Parathyroid adenoma (tissue), 2 donors: ENCODE data around the gene LHPP.

ENCODE experiments used
- H2AFZ ChIP-seq: fragments of 300-600 bp; sonication (generic); one replicate; pipeline ENCODE4 v1.7.0; 2017; ENCODE audit warnings: antibody characterized with exemption, mild to moderate bottlenecking
- H3K27ac ChIP-seq: fragments of 300-600 bp; sonication (generic); one replicate; pipeline ENCODE4 v1.7.0; 2017
- H3K27me3 ChIP-seq: fragments of 300-600 bp; sonication (generic); one replicate; pipeline ENCODE4 v1.7.0; 2017; ENCODE audit warnings: low read length; ENCODE audit not compliant: control insufficient read depth, insufficient read depth
- H3K36me3 ChIP-seq: fragments of 300-600 bp; sonication (generic); one replicate; pipeline ENCODE4 v1.7.0; 2017; ENCODE audit warnings: low read length; ENCODE audit not compliant: control insufficient read depth, insufficient read depth
- H3K4me1 ChIP-seq: fragments of 300-600 bp; sonication (generic); one replicate; pipeline ENCODE4 v1.7.0; 2017; ENCODE audit warnings: control low read depth
- H3K4me2 ChIP-seq: fragments of 300-600 bp; sonication (generic); one replicate; pipeline ENCODE4 v1.7.0; 2017; ENCODE audit warnings: low read length
- H3K4me3 ChIP-seq: fragments of 300-600 bp; sonication (generic); one replicate; pipeline ENCODE4 v1.7.0; 2017; ENCODE audit warnings: low read depth, low read length
- H3K79me2 ChIP-seq: fragments of 300-600 bp; sonication (generic); one replicate; pipeline ENCODE4 v1.7.0; 2017; ENCODE audit warnings: control low read depth
- H3K9ac ChIP-seq: fragments of 300-600 bp; sonication (generic); one replicate; pipeline ENCODE4 v1.7.0; 2017; ENCODE audit warnings: mild to moderate bottlenecking
- H3K9me3 ChIP-seq: fragments of 300-600 bp; sonication (generic); one replicate; pipeline ENCODE4 v1.7.0; 2017; ENCODE audit warnings: low read length; ENCODE audit not compliant: control insufficient read depth
- CTCF ChIP-seq: fragments of 300-600 bp; sonication (generic); IDR thresholded peaks from one replicate; pipeline ENCODE4 v1.7.0; 2017; ENCODE audit warnings: antibody characterized with exemption, mild to moderate bottlenecking
- donor health status: primary hyperparathyroidism.

LHPP gene

GRCh38 chr10:124601431-124602120 is 140.0 kb downstream of the LHPP start:
- Histone ChIP-seq H3K4me2 (no peak overlapping the region), H3K79me2 (no peaks in the 10 kb centered on the region), H3K4me3 (no peak overlapping the region), H3K9ac (no peak overlapping the region), H2AFZ (no peak overlapping the region), H3K9me3 (no peaks in the 10 kb centered on the region), H3K4me1 (peaks cover 22% of the 10 kb centered on the region), H3K36me3 (no peaks in the 10 kb centered on the region), H3K27ac (no peak overlapping the region), H3K27me3 (no peaks in the 10 kb centered on the region)
- TF ChIP-seq CTCF: no peak

- TF ChIP-seq CTCF: no peak
- Histone ChIP-seq H3K4me2 (no peak overlapping the region), H3K9ac (no peak overlapping the region), H3K9me3 (no peaks in the 10 kb centered on the region), H3K27ac (no peak overlapping the region), H3K27me3 (no peaks in the 10 kb centered on the region), H3K36me3 (no peaks in the 10 kb centered on the region), H3K4me1 (peaks cover 22% of the 10 kb centered on the region), H3K4me3 (no peak overlapping the region), H2AFZ (no peak overlapping the region), H3K79me2 (no peaks in the 10 kb centered on the region)
Observed at GRCh38 chr10:124602121-124602561, 140.5 kb downstream of the LHPP start.

- Histone ChIP-seq H3K4me2 (no peak overlapping the region), H3K9ac (no peak overlapping the region), H3K4me1 (peaks cover 22% of the 10 kb centered on the region), H3K4me3 (no peak overlapping the region), H3K79me2 (no peaks in the 10 kb centered on the region), H3K27me3 (no peaks in the 10 kb centered on the region), H2AFZ (no peak overlapping the region), H3K9me3 (no peaks in the 10 kb centered on the region), H3K27ac (no peak overlapping the region), H3K36me3 (no peaks in the 10 kb centered on the region)
- no peak for TF ChIP-seq CTCF
Observed at GRCh38 chr10:124602646-124603365, 141.2 kb downstream of the LHPP start.

- Histone ChIP-seq H3K79me2 (no peaks in the 10 kb centered on the region), H2AFZ (peak overlapping the region; percentile 75), H3K4me3 (no peak overlapping the region), H3K36me3 (no peaks in the 10 kb centered on the region), H3K9ac (peak overlapping the region; percentile 12), H3K9me3 (no peaks in the 10 kb centered on the region), H3K4me2 (no peak overlapping the region), H3K27me3 (no peaks in the 10 kb centered on the region), H3K4me1 (peaks cover 22% of the 10 kb centered on the region), H3K27ac (peak overlapping the region; percentile 71)
- TF ChIP-seq CTCF: no peak
Observed at GRCh38 chr10:124603376-124604213, 142.0 kb downstream of the LHPP start.
